Measurements from ENCODE around the gene SBF2.
A peak's percentile ranks its signal among the peaks of the same experiment; 100 is the strongest.
"Not testable (repeated sequence)": the region's sequence is repeated elsewhere in the genome, so short reads cannot be mapped to it uniquely, and the experiment has no call there.

SBF2 gene

GRCh38 chr11:10097615-10098014, 196.4 kb downstream of the SBF2 start:
- Histone ChIP-seq H3K27me3 (no peaks in the 10 kb centered on the region), H3K27ac (peak overlapping the region; percentile 38), H3K4me1 (ENCODE audit: control insufficient read depth in 1 of 2, insufficient read depth in 1 of 2, low read depth in 1 of 2, low read length in 1 of 2) (peaks cover 17 to 18% of the 10 kb centered on the region in 2 experiments), H3K36me3 (no peaks in the 10 kb centered on the region), H3K4me3 (ENCODE audit: low read depth in 1 of 2, low read length in 1 of 2) (no peak overlapping the region), H3K9me3 (no peaks in the 10 kb centered on the region)
- no peak for TF ChIP-seq CTCF (IDR thresholded peaks at IDR 0.05)

GRCh38 chr11:10096987-10097386, 197.0 kb downstream of the SBF2 start:
- H3K27ac ChIP-seq, result peak overlapping the region; percentile 38
- no peaks in the 10 kb centered on the region for H3K9me3 ChIP-seq
- no peak for TF ChIP-seq CTCF (IDR thresholded peaks at IDR 0.05)
- peaks cover 17 to 18% of the 10 kb centered on the region in 2 experiments for H3K4me1 ChIP-seq (ENCODE audit: control insufficient read depth in 1 of 2, insufficient read depth in 1 of 2, low read depth in 1 of 2, low read length in 1 of 2)
- H3K36me3 ChIP-seq, result no peaks in the 10 kb centered on the region
- no peaks in the 10 kb centered on the region for H3K27me3 ChIP-seq
- no peak overlapping the region for H3K4me3 ChIP-seq (ENCODE audit: low read depth in 1 of 2, low read length in 1 of 2)

- H3K4me3 ChIP-seq (ENCODE audit: low read depth in 1 of 2, low read length in 1 of 2), result no peak overlapping the region
- no peak overlapping the region for H3K27ac ChIP-seq
- no peaks in the 10 kb centered on the region for H3K27me3 ChIP-seq
- TF ChIP-seq CTCF (IDR thresholded peaks at IDR 0.05), result no peak
- H3K4me1 ChIP-seq (ENCODE audit: control insufficient read depth in 1 of 2, insufficient read depth in 1 of 2, low read depth in 1 of 2, low read length in 1 of 2), result peaks cover 18 to 21% of the 10 kb centered on the region in 2 experiments
- no peaks in the 10 kb centered on the region for H3K36me3 ChIP-seq
- H3K9me3 ChIP-seq, result no peaks in the 10 kb centered on the region
Observed at GRCh38 chr11:10095412-10096208, 198.4 kb downstream of the SBF2 start.

- Histone ChIP-seq H3K4me1 (ENCODE audit: control insufficient read depth in 1 of 2, insufficient read depth in 1 of 2, low read depth in 1 of 2, low read length in 1 of 2) (peaks cover 11 to 14% of the 10 kb centered on the region in 2 experiments), H3K4me3 (ENCODE audit: low read depth in 1 of 2, low read length in 1 of 2) (no peak overlapping the region), H3K9me3 (no peaks in the 10 kb centered on the region), H3K27me3 (no peaks in the 10 kb centered on the region), H3K36me3 (no peaks in the 10 kb centered on the region), H3K27ac (no peak overlapping the region)
- no peak for TF ChIP-seq CTCF (IDR thresholded peaks at IDR 0.05)
Observed at GRCh38 chr11:10092426-10092825, 201.6 kb downstream of the SBF2 start.

- Histone ChIP-seq H3K27me3 (no peaks in the 10 kb centered on the region), H3K36me3 (no peaks in the 10 kb centered on the region), H3K4me1 (ENCODE audit: control insufficient read depth in 1 of 2, insufficient read depth in 1 of 2, low read depth in 1 of 2, low read length in 1 of 2) (peaks cover 2 to 5% of the 10 kb centered on the region in 2 experiments), H3K4me3 (ENCODE audit: low read depth in 1 of 2, low read length in 1 of 2) (no peak overlapping the region), H3K27ac (no peak overlapping the region), H3K9me3 (no peaks in the 10 kb centered on the region)
- no peak for TF ChIP-seq CTCF (IDR thresholded peaks at IDR 0.05)
Observed at GRCh38 chr11:10091314-10092045, 202.5 kb downstream of the SBF2 start.

- H3K4me1 ChIP-seq (ENCODE audit: control insufficient read depth in 1 of 2, insufficient read depth in 1 of 2, low read depth in 1 of 2, low read length in 1 of 2); H3K36me3 ChIP-seq; H3K27me3 ChIP-seq; H3K27ac ChIP-seq; H3K4me3 ChIP-seq (ENCODE audit: low read depth in 1 of 2, low read length in 1 of 2); H3K9me3 ChIP-seq: not testable (repeated sequence)
Observed at GRCh38 chr11:10087923-10088225, 206.1 kb downstream of the SBF2 start.
